ENCODE data around the gene GPC6. TPM values are rescaled to one million over a fixed set of nuclear protein-coding genes. Genes with fewer than 3 reads are reported as not detected.

The GPC6 gene
- total and polyA plus RNA-seq, 2 donors (not counting 3 experiments of a cell fraction or from before 2014, with no cell fraction given): 0.01 TPM; not detected in 1

GRCh38 chr13:93834051-93834450 lies 607.4 kb downstream of the GPC6 start:
- Histone ChIP-seq H3K4me2 (ENCODE audit: insufficient read depth, low read length) (no peak overlapping the region), H3K9me1 (replicated peaks; ENCODE audit: control insufficient read depth, extremely low read depth, insufficient read depth, low read length) (no peaks in the 10 kb centered on the region), H3K9me3 (replicated peaks; ENCODE audit: control insufficient read depth, insufficient read depth, low read length) (no peaks in the 10 kb centered on the region), H3K36me3 (ENCODE audit: control insufficient read depth in 2 of 2, extremely low read depth in 1 of 2, insufficient read depth in 2 of 2, low read length in 2 of 2) (no peaks in the 10 kb centered on the region), H3K4me3 (replicated peaks in 1 of 3; ENCODE audit: insufficient read depth in 1 of 3, low read depth in 1 of 3, low read length in 3 of 3) (no peak overlapping the region), H3K9ac (replicated peaks; ENCODE audit: extremely low read depth, insufficient read depth, low read length) (no peak overlapping the region), H3K4me1 (ENCODE audit: control insufficient read depth, extremely low read depth, insufficient read depth, low read length) (no peaks in the 10 kb centered on the region), H2AFZ (ENCODE audit: low read depth, low read length) (no peak overlapping the region), H4K20me1 (replicated peaks; ENCODE audit: control insufficient read depth, extremely low read depth, insufficient read depth, low read length) (no peaks in the 10 kb centered on the region), H3K27me3 (ENCODE audit: control insufficient read depth in 2 of 2, insufficient read depth in 2 of 2, low read length in 2 of 2) (no peaks in the 10 kb centered on the region), H3K27ac (ENCODE audit: insufficient read depth, low read depth, low read length) (no peak overlapping the region), H3K79me2 (ENCODE audit: control insufficient read depth, insufficient read depth, low read length) (no peaks in the 10 kb centered on the region)
- dilution Hi-C loops (cut with MboI; ENCODE audit: extremely low pct_ligation_motif_present, low sequenced_read_pairs): no loop called here
- CTCF ChIA-PET: no interaction called here
- FAIRE-seq (no peak), DNase-seq (ENCODE audit: low read depth, low spot score) (no peak)
- POLR2A ChIA-PET: no interaction called here
- BruUV-seq (replicated peaks): no TSS peak
- TF ChIP-seq MAX (IDR thresholded peaks at IDR 0.05; ENCODE audit: insufficient read depth, insufficient read length) (no peak), POLR2A (IDR thresholded peaks at IDR 0.05; ENCODE audit: low read depth, low read length) (no peak), GATA2 (IDR thresholded peaks at IDR 0.05; ENCODE audit: insufficient read depth, insufficient read length, low read depth, low read length) (no peak), POLR2AphosphoS5 (IDR thresholded peaks at IDR 0.05; ENCODE audit: insufficient read depth, low read depth, low read length) (no peak), MYC (IDR thresholded peaks at IDR 0.05; ENCODE audit: low read depth, low read length) (no peak), EZH2 (IDR thresholded peaks at IDR 0.05; ENCODE audit: borderline replicate concordance, low read depth, low read length, severe bottlenecking) (no peak), FOS (IDR thresholded peaks at IDR 0.05; ENCODE audit: borderline replicate concordance, insufficient read depth, low read length) (no peak), JUN (IDR thresholded peaks at IDR 0.05; ENCODE audit: borderline replicate concordance, insufficient read depth, insufficient read length, low read depth) (no peak)
- TF ChIP-seq, protein P1, sequence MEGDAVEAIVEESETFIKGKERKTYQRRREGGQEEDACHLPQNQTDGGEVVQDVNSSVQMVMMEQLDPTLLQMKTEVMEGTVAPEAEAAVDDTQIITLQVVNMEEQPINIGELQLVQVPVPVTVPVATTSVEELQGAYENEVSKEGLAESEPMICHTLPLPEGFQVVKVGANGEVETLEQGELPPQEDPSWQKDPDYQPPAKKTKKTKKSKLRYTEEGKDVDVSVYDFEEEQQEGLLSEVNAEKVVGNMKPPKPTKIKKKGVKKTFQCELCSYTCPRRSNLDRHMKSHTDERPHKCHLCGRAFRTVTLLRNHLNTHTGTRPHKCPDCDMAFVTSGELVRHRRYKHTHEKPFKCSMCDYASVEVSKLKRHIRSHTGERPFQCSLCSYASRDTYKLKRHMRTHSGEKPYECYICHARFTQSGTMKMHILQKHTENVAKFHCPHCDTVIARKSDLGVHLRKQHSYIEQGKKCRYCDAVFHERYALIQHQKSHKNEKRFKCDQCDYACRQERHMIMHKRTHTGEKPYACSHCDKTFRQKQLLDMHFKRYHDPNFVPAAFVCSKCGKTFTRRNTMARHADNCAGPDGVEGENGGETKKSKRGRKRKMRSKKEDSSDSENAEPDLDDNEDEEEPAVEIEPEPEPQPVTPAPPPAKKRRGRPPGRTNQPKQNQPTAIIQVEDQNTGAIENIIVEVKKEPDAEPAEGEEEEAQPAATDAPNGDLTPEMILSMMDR (IDR thresholded peaks at IDR 0.05; ENCODE audit: extremely low read depth in 1 of 2, insufficient read depth in 1 of 2, low read depth in 1 of 2, low read length in 2 of 2): no peak
- intact Hi-C loops (cut with micrococcal nuclease): no loop called here

Data from endothelial cell of umbilical vein (primary cell).